Thyroid gland (tissue), 4 donors: ENCODE data around the gene GGCX.

Source experiments
- POLR2A ChIP-seq, 2 donors: fragments of 450-650 bp; IDR thresholded peaks; one replicate each; pipeline ENCODE4 v1.6.1; 2017; ENCODE audit warnings: antibody characterized with exemption in 2 of 2, mild to moderate bottlenecking in 2 of 2, moderate library complexity in 1 of 2
- TF ChIP-seq, protein P1 (sequence below), 6 experiments: fragments of 200-600 bp in 3 of 6; fragments of 450-650 bp in 3 of 6; sonication (generic) in 3 of 6; IDR thresholded peaks; one replicate each; pipeline ENCODE4 v1.5.1; 2016 to 2019; ENCODE audit warnings: antibody characterized with exemption in 6 of 6, mild to moderate bottlenecking in 2 of 6, inconsistent platforms in 1 of 6, moderate library complexity in 1 of 6

DNA sequence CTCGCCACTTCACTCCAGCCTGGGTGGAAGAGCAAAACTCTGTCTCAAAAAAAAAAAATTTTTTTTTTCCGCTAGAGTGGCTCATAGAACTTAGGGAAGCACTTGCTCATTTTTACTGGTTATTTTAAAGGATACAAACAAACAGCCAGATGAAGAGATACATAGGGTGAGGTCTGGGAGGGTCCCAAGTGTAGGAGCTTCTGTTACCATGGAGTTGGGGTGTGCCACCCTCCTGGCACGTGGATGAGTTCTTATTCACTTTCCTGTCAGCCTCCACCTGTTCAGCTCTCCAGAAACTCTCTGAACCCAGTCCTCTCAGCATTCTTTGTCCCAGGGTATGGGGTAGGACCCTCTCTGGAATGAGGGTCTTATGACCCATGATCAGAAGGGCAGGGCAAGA, 27.2 kb downstream of the GGCX start:
- no peak for TF ChIP-seq POLR2A (IDR thresholded peaks at IDR 0.05)
- TF ChIP-seq, protein P1, sequence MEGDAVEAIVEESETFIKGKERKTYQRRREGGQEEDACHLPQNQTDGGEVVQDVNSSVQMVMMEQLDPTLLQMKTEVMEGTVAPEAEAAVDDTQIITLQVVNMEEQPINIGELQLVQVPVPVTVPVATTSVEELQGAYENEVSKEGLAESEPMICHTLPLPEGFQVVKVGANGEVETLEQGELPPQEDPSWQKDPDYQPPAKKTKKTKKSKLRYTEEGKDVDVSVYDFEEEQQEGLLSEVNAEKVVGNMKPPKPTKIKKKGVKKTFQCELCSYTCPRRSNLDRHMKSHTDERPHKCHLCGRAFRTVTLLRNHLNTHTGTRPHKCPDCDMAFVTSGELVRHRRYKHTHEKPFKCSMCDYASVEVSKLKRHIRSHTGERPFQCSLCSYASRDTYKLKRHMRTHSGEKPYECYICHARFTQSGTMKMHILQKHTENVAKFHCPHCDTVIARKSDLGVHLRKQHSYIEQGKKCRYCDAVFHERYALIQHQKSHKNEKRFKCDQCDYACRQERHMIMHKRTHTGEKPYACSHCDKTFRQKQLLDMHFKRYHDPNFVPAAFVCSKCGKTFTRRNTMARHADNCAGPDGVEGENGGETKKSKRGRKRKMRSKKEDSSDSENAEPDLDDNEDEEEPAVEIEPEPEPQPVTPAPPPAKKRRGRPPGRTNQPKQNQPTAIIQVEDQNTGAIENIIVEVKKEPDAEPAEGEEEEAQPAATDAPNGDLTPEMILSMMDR (IDR thresholded peaks at IDR 0.05), result no peak
